ENCODE results near the gene TRIM54. TPM values are rescaled to one million over a fixed set of nuclear protein-coding genes. Genes with fewer than 3 reads are reported as not detected.

The TRIM54 gene
- total RNA-seq, 2 donors from 2014 or later = 0.41 to 2.5 TPM

DNA sequence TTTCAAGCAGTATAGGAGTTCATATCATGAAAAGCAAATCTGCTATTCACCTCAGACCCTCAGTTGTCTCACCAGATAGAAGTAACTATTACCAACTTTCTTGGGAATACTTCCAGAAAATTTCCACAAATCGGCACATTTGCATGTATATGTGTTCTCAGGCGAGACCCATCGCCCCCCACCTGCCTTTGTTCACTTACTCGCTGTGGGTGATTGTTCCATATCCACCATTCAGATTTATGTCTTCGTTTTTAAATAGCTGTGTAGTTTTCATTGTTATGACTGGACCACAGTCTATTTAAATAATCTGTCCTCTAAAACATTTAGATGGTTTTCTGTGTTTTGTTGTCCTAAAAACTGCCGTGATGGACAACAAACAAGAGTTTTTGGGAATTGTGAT lies 3.3 kb downstream of the TRIM54 start:
- ATAC-seq (ENCODE audit: insufficient number of reproducible peaks, low FRiP score, low read depth) (no peak), DNase-seq (ENCODE audit: low spot score) (no peak)
- Histone ChIP-seq H3K4me3 (no peak overlapping the region), H3K9me3 (no peaks in the 10 kb centered on the region), H3K27me3 (replicated peaks; ENCODE audit: insufficient read depth) (no peaks in the 10 kb centered on the region), H3K27ac (no peak overlapping the region), H3K4me1 (ENCODE audit: control insufficient read depth in 1 of 2, low read depth in 2 of 2) (peaks cover 0 to 3% of the 10 kb centered on the region in 2 donors), H3K36me3 (no peaks in the 10 kb centered on the region)
- TF ChIP-seq, protein P1, sequence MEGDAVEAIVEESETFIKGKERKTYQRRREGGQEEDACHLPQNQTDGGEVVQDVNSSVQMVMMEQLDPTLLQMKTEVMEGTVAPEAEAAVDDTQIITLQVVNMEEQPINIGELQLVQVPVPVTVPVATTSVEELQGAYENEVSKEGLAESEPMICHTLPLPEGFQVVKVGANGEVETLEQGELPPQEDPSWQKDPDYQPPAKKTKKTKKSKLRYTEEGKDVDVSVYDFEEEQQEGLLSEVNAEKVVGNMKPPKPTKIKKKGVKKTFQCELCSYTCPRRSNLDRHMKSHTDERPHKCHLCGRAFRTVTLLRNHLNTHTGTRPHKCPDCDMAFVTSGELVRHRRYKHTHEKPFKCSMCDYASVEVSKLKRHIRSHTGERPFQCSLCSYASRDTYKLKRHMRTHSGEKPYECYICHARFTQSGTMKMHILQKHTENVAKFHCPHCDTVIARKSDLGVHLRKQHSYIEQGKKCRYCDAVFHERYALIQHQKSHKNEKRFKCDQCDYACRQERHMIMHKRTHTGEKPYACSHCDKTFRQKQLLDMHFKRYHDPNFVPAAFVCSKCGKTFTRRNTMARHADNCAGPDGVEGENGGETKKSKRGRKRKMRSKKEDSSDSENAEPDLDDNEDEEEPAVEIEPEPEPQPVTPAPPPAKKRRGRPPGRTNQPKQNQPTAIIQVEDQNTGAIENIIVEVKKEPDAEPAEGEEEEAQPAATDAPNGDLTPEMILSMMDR (IDR thresholded peaks at IDR 0.05) = no peak

DNA sequence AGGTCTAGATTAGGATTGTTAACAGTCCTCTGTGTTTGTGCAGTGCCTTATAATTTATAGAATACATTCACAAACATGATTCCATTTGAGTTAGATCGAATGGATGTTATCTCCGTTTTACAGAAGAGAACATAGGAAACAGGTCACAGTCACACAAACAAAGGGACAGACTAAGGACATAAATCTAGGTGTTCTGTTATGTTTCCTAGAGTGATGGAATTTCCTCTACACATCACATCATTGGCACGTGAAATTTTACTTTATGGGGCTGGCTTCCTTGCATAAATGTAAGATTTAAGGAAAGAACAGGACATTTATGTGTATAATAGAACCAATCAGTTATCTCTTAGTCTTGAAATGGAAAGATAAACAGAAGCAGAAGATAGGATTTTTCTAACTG lies 6.4 kb downstream of the TRIM54 start:
- no peak for DNase-seq (ENCODE audit: low spot score)
- H3K4me3 ChIP-seq = no peak overlapping the region
- no peak overlapping the region for H3K27ac ChIP-seq
- H3K9me3 ChIP-seq = no peaks in the 10 kb centered on the region
- no peak for ATAC-seq (ENCODE audit: insufficient number of reproducible peaks, low FRiP score, low read depth)
- TF ChIP-seq, protein P1 (IDR thresholded peaks at IDR 0.05) = no peak
- H3K27me3 ChIP-seq (replicated peaks; ENCODE audit: insufficient read depth) = no peaks in the 10 kb centered on the region
- peaks cover 0 to 6% of the 10 kb centered on the region in 2 donors for H3K4me1 ChIP-seq (ENCODE audit: control insufficient read depth in 1 of 2, low read depth in 2 of 2)
- no peaks in the 10 kb centered on the region for H3K36me3 ChIP-seq

DNA sequence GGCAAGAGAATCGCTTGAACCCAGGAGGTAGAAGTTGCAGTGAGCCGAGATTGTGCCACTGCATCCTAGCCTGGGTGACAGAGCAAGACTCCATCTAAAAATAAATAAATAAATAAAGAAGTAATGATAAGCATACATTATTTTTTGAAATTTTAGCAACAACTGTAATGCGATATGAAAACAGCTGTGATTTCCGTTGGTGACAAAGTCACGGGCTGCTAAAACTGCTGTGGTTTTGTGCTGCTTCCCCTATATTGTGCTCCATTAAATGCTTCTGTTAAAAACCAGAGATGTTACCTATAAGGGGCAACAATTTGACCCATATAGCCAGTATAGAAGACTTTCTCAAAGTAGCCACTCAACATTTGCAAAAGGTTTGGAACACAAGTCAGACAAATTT lies 8.3 kb downstream of the TRIM54 start:
- DNase-seq (ENCODE audit: low spot score) (no peak), ATAC-seq (ENCODE audit: insufficient number of reproducible peaks, low FRiP score, low read depth) (no peak)
- Histone ChIP-seq H3K36me3 (no peaks in the 10 kb centered on the region), H3K4me3 (no peak overlapping the region), H3K4me1 (ENCODE audit: control insufficient read depth in 1 of 2, low read depth in 2 of 2) (peaks cover 0 to 8% of the 10 kb centered on the region in 2 donors), H3K9me3 (no peaks in the 10 kb centered on the region), H3K27ac (no peak overlapping the region), H3K27me3 (replicated peaks; ENCODE audit: insufficient read depth) (no peaks in the 10 kb centered on the region)
- TF ChIP-seq, protein P1 (IDR thresholded peaks at IDR 0.05) = no peak

DNA sequence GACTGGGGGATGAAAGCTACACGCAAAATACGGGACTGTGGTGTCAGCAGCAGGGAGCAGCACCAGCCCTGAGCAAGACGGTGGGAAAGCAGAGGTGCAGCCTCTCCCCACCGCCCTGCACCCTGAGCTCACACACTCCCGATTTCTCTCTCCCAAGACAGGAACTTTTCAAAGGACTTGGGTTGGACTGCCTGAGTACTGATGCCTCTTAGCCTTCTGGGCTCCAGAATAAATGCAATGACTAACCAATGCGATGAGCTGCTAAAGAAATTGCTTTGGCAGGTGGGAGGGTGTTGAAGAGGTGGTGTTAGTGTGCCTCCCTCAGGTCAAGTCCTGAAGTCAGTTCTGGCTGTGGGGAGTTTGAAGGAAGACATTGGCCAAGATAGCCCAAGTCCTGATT lies 9.6 kb downstream of the TRIM54 start:
- ATAC-seq (ENCODE audit: insufficient number of reproducible peaks, low FRiP score, low read depth) = no peak
- no peak overlapping the region for H3K4me3 ChIP-seq
- H3K27ac ChIP-seq = no peak overlapping the region
- TF ChIP-seq, protein P1 (IDR thresholded peaks at IDR 0.05) = no peak
- H3K4me1 ChIP-seq (ENCODE audit: control insufficient read depth in 1 of 2, low read depth in 2 of 2) = peaks cover 0 to 8% of the 10 kb centered on the region in 2 donors
- no peak for DNase-seq (ENCODE audit: low spot score)
- H3K9me3 ChIP-seq = no peaks in the 10 kb centered on the region
- no peaks in the 10 kb centered on the region for H3K36me3 ChIP-seq
- no peaks in the 10 kb centered on the region for H3K27me3 ChIP-seq (replicated peaks; ENCODE audit: insufficient read depth)

DNA sequence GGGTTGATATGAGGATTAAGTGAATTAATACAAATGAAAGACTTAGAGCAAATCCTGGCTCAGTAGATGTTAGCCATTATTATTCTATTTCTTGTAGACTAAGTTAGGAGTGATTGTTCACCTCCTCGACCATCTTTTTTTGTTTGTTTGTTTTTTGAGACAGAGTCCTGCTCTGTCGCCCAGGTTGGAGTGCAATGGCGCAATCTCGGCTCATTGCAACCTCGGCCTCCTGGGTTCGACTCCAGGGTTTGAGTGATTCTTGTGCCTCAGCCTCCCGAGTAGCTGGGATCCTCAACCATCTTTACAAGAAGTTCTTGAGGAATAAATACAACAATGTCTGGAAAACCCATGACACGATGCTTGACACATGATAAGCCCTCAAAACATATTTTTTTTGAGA lies 12.7 kb downstream of the TRIM54 start:
- no peak overlapping the region for H3K27ac ChIP-seq
- H3K27me3 ChIP-seq (replicated peaks; ENCODE audit: insufficient read depth) = no peaks in the 10 kb centered on the region
- ATAC-seq (ENCODE audit: insufficient number of reproducible peaks, low FRiP score, low read depth) (no peak), DNase-seq (ENCODE audit: low spot score) (no peak)
- no peaks in the 10 kb centered on the region for H3K9me3 ChIP-seq
- H3K4me3 ChIP-seq = no peak overlapping the region
- peaks cover 0 to 8% of the 10 kb centered on the region in 2 donors for H3K4me1 ChIP-seq (ENCODE audit: control insufficient read depth in 1 of 2, low read depth in 2 of 2)
- no peaks in the 10 kb centered on the region for H3K36me3 ChIP-seq
- TF ChIP-seq, protein P1 (IDR thresholded peaks at IDR 0.05) = no peak

All from thoracic aorta (tissue), 2 donors.